22Rv1 (cell line): Measurements from ENCODE around the gene NTRK3.

Source experiments
- H3K27ac ChIP-seq: fragments of 450-650 bp; 2 replicates; pipeline ENCODE4 v1.5.1; 2017
- CTCF ChIP-seq: fragments of 450-650 bp; IDR thresholded peaks from 2 replicates; pipeline ENCODE4 v1.5.1; 2017; ENCODE audit warnings: mild to moderate bottlenecking
- ZFX ChIP-seq: fragments of 450-650 bp; IDR thresholded peaks from 2 replicates; pipeline ENCODE4 v1.6.1; 2017; ENCODE audit warnings: antibody characterized with exemption, borderline replicate concordance

The NTRK3 gene

GRCh38 chr15:88021601-88022000 lies 234.9 kb downstream of the NTRK3 start:
- H3K27ac ChIP-seq = no peak overlapping the region
- no peak for TF ChIP-seq CTCF
- no peak for TF ChIP-seq ZFX

- TF ChIP-seq CTCF (no peak), ZFX (no peak)
- H3K27ac ChIP-seq = no peak overlapping the region
These were observed 235.7 kb downstream of the NTRK3 start for GRCh38 chr15:88020806-88021205.

- no peak overlapping the region for H3K27ac ChIP-seq
- TF ChIP-seq CTCF (no peak), ZFX (no peak)
These were observed 236.9 kb downstream of the NTRK3 start for GRCh38 chr15:88019656-88020055.

GRCh38 chr15:88018869-88019641 lies 237.5 kb downstream of the NTRK3 start:
- TF ChIP-seq ZFX = no peak
- TF ChIP-seq CTCF = no peak

GRCh38 chr15:88017753-88018152 lies 238.8 kb downstream of the NTRK3 start:
- no peak for TF ChIP-seq CTCF
- no peak for TF ChIP-seq ZFX
- H3K27ac ChIP-seq = no peak overlapping the region

More at GRCh38 chr15:88018869-88019641, 237.5 kb downstream of the NTRK3 start:
- H3K27ac ChIP-seq = no peak overlapping the region

GRCh38 chr15:88016406-88016805 lies 240.1 kb downstream of the NTRK3 start:
- no peak for TF ChIP-seq CTCF
- no peak for TF ChIP-seq ZFX
- H3K27ac ChIP-seq = no peak overlapping the region

GRCh38 chr15:88015228-88015860 lies 241.2 kb downstream of the NTRK3 start:
- no peak for TF ChIP-seq ZFX
- H3K27ac ChIP-seq = no peak overlapping the region
